GM18526 (cell line): ENCODE results near the gene FOXD2.

Experiments
- POLR2A ChIP-seq: IDR thresholded peaks from 3 replicates; pipeline ENCODE4 v1.6.1; 2011; ENCODE audit not compliant: insufficient read length; ENCODE audit errors: extremely low read depth

FOXD2 gene

DNA sequence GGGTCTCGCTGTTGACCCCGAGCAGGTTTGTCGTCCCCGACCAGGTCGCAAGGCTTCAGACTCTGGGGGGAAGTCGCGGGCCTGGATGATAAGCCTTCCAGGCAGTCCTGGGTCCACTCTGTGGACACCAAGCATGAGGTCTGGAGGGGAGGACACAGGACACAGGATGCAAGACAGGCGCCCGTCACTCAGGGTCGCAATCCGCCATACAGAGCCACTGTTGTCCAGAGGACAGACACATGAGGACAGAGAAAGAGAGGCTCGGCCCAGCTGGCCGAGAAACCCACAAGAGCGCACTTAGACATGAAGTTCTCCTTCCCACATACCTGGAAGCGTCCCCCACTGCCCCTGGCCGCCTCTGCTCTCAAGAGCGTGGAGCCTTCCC, 4.8 kb upstream of the FOXD2 start:
- no peak for TF ChIP-seq POLR2A

DNA sequence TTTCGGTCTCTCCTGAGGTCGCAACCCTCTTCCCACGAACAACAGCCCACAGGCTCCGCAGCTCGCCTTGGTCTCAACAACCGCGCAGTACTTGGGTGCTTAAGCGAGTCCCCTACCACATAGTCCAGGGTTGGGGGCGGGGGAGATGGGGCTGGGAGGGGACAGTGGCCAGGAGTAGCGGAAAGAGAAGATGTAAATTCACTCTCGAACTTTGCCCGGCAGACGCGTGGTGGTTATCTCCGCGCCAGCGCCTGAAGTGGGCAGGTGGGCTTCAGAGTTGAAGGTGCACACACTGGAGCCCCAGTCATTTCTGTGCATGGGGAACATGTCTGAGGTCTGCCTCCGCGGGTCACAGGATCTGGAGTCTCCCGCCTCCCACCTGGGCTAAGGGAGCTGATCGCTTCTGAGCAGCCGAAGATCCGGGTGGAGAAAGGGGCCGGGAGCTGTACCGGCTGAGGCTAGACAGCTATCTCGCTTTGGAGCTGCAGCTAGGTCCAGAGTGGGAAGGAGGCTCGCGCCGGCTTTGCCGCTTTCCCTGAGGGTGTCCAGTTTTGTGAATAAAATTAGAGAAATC, 4.3 kb upstream of the FOXD2 start:
- no peak for TF ChIP-seq POLR2A

DNA sequence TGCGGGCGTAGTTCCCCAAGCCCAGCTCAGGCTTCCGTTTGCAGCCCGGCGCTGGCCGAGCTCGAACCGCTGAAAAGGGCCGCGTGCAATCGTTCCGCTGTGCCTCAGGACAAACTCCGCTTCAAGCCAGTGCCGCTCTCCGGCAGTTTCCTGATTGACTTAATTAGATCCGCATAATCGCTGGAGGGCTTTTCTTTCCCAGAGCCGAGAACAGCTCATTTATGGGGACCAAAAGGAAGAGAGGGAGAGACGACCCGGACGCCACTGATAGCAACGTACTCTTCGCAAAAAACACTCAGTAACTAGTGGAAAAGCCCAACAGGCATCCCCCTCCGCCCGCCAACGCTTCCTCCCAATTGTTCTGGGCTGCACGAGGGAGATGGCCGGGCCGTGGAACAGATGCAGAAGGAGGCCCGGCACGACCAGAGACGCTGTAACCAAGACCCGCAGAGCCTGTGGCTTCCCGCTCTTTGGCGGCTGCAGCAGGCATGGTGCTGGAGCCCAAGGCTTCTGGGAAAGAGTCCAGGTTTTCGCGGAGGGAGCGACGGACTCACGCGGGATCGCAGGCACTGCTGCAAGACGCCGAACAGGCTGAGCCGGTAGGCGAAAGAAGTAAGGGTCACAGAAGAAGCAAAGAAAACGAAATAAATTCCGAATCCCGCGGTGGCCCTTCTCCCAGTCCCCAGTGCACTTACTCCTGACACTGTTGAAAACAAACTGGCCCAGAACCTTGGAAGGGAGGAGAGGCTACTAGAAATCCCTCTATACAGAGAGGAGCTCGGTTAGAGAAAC, 3.6 kb upstream of the FOXD2 start:
- TF ChIP-seq POLR2A, result no peak

DNA sequence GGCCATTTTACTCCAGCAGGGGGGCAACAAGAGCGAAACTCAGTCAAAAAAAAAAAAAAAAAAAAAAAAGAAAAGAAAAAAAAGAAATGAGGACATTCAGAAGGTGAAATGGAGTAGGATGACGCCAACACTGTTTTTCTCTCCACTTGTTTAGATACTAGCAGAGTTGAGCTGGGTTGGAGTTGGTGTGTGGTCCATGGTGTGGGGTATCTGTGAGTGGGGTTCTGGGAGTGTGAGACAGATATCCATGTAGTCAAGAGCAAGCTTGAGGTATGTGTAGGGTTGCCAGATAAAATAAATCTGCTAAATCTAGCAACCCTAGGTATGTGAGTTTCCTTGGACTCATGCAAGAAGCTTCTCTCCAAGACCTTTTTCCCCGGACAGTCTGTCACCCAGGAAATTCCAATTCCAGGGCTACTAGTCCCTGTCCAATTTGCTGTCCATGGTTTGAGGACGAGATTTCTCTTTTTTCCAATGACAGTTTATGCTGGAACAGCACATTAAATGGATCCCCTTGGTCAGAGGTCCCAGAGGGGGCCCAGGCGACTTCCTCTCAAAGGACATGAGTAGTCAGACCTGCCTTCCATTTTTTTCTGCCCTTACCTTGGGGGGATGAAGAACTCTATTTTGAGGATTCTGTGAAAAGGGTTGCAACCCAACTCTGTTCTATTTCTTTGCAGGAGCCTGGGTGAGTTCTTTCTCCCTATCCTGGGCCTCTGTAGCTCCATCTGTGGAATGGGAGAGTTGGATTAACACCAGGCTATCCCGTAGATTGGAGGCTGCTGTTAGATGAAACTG, 2.1 kb upstream of the FOXD2 start:
- no peak for TF ChIP-seq POLR2A

DNA sequence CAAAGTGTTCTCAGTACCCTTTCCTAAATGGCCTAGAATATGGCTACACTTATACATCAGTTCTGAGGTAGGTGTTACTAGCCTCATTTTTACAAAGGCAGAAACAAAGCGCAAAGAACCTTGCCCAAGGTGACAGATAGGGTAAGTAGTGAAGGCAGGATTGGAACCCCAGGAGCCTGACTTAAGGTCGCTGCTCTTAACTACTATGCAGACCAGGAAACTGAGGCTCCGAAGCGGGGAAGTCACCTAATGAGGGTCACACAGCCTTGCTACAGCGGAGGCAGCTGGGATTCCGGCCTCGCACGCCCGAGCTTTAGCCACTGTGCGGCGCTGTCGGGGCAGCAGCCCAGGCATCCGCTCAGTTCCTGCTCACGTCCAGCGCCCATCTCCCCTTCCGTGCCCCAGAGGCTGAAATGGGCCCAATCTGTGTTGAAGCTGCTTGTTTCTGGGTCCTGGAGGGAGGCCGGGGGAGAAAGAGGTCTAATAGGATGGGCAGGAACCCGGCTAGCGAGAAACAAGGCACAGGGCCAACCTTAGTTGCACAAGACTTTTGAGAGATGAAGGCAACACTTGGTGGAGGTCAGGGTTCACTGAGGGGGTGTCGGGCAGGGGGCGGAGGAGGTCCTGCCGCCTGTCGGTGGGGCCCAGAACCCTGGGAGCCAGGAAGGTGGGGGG, 1.4 kb upstream of the FOXD2 start:
- no peak for TF ChIP-seq POLR2A

DNA sequence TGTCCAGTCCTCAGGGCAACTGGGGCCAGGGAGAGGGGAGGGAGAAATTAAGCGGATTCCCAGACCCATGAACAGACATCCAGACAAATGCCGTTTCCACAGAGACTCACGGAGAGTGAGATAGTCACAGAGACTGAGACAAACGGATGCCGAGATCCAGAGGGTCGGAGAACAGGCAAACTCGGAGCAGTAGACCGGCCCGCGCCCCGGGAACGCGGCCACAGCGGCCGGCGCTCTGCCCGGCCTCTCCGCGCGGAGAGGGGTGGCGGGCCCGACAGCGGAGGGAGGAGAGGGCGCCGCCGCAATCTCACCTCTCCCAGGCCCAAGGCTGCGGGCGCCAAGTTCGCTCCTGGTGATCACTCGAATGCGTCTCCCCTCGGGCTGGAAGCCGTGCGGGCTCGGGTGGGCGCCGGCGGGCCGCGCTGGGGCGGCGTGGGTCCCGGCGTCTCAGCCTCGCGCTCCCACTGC, 831 bp upstream of the FOXD2 start:
- no peak for TF ChIP-seq POLR2A

DNA sequence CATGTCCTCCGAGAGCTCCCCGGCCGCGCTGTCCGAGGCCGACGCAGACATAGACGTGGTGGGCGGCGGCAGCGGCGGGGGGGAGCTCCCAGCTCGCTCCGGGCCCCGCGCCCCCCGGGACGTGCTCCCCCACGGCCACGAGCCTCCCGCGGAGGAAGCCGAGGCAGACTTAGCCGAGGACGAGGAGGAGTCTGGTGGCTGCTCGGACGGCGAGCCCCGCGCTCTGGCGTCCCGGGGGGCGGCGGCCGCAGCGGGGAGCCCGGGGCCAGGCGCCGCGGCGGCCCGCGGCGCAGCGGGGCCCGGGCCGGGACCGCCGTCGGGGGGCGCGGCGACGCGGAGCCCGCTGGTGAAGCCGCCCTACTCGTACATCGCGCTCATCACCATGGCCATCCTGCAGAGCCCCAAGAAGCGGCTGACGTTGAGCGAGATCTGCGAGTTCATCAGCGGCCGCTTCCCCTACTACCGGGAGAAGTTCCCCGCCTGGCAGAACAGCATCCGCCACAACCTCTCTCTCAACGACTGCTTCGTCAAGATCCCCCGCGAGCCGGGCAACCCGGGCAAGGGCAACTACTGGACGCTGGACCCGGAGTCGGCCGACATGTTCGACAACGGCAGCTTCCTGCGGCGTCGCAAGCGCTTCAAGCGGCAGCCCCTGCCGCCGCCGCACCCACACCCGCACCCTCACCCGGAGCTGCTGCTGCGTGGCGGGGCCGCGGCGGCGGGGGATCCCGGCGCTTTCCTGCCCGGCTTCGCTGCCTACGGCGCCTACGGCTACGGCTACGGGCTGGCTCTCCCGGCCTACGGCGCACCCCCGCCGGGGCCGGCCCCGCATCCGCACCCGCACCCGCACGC, 547 bp downstream of the FOXD2 start:
- no peak for TF ChIP-seq POLR2A

DNA sequence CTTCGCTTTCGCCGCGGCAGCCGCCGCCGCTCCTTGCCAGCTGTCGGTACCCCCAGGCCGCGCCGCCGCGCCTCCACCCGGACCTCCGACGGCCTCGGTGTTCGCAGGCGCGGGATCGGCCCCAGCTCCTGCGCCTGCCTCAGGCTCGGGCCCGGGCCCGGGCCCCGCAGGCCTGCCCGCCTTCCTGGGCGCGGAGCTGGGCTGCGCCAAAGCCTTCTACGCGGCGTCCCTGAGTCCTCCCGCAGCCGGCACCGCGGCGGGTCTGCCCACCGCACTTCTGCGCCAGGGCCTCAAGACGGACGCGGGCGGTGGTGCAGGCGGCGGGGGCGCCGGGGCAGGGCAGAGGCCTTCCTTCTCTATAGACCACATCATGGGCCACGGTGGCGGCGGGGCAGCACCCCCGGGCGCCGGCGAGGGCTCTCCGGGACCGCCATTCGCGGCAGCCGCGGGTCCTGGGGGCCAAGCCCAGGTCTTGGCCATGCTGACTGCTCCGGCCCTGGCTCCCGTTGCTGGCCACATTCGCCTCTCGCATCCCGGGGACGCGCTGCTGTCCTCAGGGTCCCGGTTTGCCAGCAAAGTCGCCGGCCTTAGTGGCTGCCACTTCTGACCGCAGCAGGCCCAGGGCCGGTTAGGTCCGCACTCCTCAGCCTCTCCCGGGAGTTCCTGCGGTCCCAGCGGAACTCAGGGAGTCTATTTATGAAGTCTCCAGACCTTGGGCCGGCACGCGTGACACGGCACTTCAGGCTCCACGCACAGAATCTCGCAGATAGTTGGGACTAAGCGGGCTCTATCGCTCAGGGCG, 1.4 kb downstream of the FOXD2 start:
- TF ChIP-seq POLR2A, result no peak

DNA sequence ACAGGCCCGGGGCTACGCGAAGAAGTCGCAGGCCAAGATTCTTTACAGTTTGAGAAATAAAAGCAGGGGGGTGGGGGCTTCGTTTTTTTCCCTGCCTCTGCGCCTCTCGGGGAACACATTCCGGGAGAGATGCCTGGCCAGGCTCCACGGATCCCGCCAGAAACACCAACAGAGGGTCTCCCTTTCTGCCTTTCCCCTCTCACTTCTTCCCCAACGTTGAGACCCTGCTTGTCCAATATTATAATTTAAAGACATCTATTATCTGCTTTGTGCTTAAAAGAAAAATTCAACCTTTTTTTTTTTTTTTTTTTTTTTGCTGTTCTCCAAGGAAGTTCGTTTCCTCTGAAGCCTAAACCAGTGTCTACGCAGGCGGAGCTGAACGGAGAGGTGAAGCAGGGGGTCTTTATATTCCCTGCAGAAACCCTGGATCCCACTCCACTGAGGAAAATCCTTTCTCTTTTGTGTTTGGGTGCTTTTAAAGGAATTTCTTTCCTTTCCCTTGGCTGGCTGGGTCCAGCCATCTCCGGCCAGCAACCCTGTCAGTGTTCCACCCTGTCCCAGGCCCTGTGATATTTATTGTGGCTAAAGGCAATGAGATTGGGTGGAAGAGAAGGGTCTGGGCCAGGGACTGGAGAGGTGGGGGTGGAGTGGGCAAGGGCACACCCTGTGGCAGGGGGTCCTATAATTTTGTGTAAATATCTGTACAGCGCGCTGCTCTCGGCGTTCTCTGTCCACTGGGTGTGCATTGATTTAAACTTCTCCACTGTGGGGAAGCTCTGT, 2.2 kb downstream of the FOXD2 start:
- TF ChIP-seq POLR2A, result no peak

DNA sequence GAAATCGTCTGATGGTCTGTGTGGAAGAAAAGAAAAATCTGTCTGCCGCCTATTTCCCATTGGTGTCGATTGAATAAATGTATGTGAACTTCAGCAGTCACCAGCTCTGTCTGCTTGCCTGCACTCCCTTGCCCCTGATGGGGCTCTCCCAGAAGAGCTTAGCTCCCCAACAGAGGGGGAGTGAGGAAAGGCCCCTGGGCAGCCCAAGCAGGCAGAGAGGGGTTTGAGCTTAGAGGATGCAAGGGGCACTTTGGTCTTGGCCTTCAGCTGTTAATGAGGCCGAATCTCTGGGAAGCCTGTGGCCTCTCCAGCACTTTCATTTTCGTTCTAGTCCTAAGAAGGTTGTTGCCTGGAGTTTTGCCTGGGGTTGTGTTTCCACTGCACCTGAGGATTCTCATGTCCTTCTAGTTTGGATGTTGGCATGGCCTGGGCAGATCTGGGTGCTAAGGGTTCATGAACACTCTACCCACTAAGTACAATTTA, 2.8 kb downstream of the FOXD2 start:
- TF ChIP-seq POLR2A, result no peak

DNA sequence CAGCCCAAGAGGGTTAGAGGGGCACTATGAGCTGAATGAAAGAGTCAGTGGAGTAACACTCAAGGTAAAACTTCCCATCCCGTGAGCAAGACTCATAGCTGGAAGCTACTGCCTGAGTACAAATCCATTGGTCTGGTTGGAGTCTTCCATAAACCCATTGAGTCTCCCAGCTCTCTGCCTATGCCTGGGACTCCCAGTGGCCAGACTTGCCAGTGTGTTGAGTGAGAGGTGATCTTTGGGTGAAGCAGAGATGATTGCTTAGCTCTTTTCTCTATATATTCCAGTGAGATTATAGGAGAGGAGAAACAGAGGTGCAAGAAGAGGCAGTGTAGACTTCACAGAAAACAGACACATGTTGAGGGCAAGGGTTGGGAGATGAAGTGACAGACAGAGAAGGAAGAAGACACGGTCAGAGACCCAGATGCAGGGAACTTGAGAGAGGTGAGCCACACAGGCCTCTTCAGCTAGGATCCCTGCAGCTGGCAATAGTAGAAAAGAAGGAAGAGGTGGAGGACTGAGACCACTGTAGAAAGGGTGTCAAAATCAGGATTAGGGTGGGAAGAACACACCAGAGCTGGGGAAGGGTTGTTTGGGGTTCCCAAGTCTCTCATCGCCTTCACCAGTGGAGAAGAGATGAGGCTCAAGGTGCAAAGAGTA, 3.7 kb downstream of the FOXD2 start:
- no peak for TF ChIP-seq POLR2A

DNA sequence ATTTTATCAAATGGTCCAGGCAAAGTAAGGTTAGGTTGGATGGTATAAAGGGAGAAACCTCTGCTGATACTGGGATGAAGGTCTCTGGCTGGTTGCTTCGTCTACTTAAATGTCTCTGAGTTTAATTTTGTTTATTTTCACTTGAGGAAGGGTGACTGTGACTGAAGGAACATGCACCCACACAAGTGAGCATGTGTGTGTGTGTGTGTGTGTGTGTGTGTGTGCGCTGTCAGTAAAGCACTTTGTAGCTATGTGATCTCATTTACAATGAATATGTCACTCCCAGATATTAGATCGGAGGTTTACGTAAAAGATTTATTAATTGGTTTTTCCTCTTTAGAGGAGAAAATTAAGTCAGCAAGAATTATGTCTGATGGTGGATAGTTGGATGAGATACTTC, 4.4 kb downstream of the FOXD2 start:
- TF ChIP-seq POLR2A, result no peak
